Osteocyte (in vitro differentiated cells): Measurements from ENCODE around the gene DAP. TPM values are rescaled to one million over a fixed set of nuclear protein-coding genes. Genes with fewer than 3 reads are reported as not detected.

Source experiments
- DNase-seq: peaks from one replicate; pipeline ENCODE4 v3.0.0; 2021; ENCODE audit warnings: mixed read lengths; ENCODE audit not compliant: unreplicated experiment; ENCODE audit errors: extremely low spot score
- H3K27ac Mint-ChIP-seq: one replicate; pipeline ENCODE4 v1.8.0; 2021; ENCODE audit warnings: mild to moderate bottlenecking, mixed read lengths; ENCODE audit not compliant: unreplicated experiment
- H3K27me3 Mint-ChIP-seq: one replicate; pipeline ENCODE4 v1.8.0; 2021; ENCODE audit warnings: mixed read lengths; ENCODE audit not compliant: unreplicated experiment
- H3K36me3 Mint-ChIP-seq: one replicate; pipeline ENCODE4 v1.8.0; 2021; ENCODE audit warnings: mixed read lengths; ENCODE audit not compliant: unreplicated experiment
- H3K4me1 Mint-ChIP-seq: one replicate; pipeline ENCODE4 v1.8.0; 2021; ENCODE audit warnings: mixed read lengths; ENCODE audit not compliant: unreplicated experiment
- H3K4me3 Mint-ChIP-seq: one replicate; pipeline ENCODE4 v1.8.0; 2021; ENCODE audit warnings: mild to moderate bottlenecking, moderate library complexity, mixed read lengths; ENCODE audit not compliant: unreplicated experiment
- H3K9me3 Mint-ChIP-seq: one replicate; pipeline ENCODE4 v1.8.0; 2021; ENCODE audit warnings: mixed read lengths; ENCODE audit not compliant: unreplicated experiment
- CTCF ChIP-seq: fragments of 200-600 bp; sonication (generic); IDR thresholded peaks from 2 replicates; pipeline ENCODE4 v1.5.0; 2021; ENCODE audit warnings: antibody characterized with exemption, mild to moderate bottlenecking, moderate library complexity
- total RNA-seq: library from RNA; stranded (reverse); gene quantifications from 2 replicates; pipeline ENCODE4 v1.2.1, GENCODE V29; 2021

DAP gene
- total RNA-seq, 1 donor from 2014 or later: 173 TPM

- H3K36me3 Mint-ChIP-seq: no peaks in the 10 kb centered on the region
- TF ChIP-seq CTCF: no peak
- H3K4me1 Mint-ChIP-seq: no peaks in the 10 kb centered on the region
- H3K4me3 Mint-ChIP-seq: no peak overlapping the region
- no peak for DNase-seq
- no peaks in the 10 kb centered on the region for H3K9me3 Mint-ChIP-seq
- H3K27ac Mint-ChIP-seq: no peak overlapping the region
- no peaks in the 10 kb centered on the region for H3K27me3 Mint-ChIP-seq
Observed at GRCh38 chr5:10658265-10658664, 102.8 kb downstream of the DAP start.

GRCh38 chr5:10655972-10656830 lies 104.8 kb downstream of the DAP start:
- no peaks in the 10 kb centered on the region for H3K36me3 Mint-ChIP-seq
- H3K9me3 Mint-ChIP-seq: no peaks in the 10 kb centered on the region
- TF ChIP-seq CTCF: no peak
- H3K4me3 Mint-ChIP-seq: no peak overlapping the region
- no peaks in the 10 kb centered on the region for H3K4me1 Mint-ChIP-seq
- no peaks in the 10 kb centered on the region for H3K27me3 Mint-ChIP-seq
- no peak overlapping the region for H3K27ac Mint-ChIP-seq
- DNase-seq: no peak

- no peak for TF ChIP-seq CTCF
- Mint-ChIP-seq H3K9me3 (no peaks in the 10 kb centered on the region), H3K4me1 (no peaks in the 10 kb centered on the region), H3K27ac (no peak overlapping the region), H3K4me3 (no peak overlapping the region), H3K27me3 (no peaks in the 10 kb centered on the region), H3K36me3 (no peaks in the 10 kb centered on the region)
- no peak for DNase-seq
Observed at GRCh38 chr5:10655161-10655971, 105.7 kb downstream of the DAP start.

- Mint-ChIP-seq H3K27me3 (no peaks in the 10 kb centered on the region), H3K4me3 (no peak overlapping the region), H3K27ac (no peak overlapping the region), H3K36me3 (no peaks in the 10 kb centered on the region), H3K4me1 (no peaks in the 10 kb centered on the region), H3K9me3 (no peaks in the 10 kb centered on the region)
- TF ChIP-seq CTCF: no peak
- DNase-seq: no peak
Observed at GRCh38 chr5:10654566-10654965, 106.5 kb downstream of the DAP start.
